WI38 (cell line): ENCODE measurements around the gene KCNK4.

Source experiments
- H3K4me3 ChIP-seq: 2 replicates; pipeline ENCODE4 v1.5.1; 2011; ENCODE audit warnings: low read depth, mild to moderate bottlenecking, control low read depth, low read length
- TF ChIP-seq, protein P1 (sequence below): IDR thresholded peaks from 2 replicates; pipeline ENCODE4 v1.5.1; 2012; ENCODE audit warnings: low read depth, mild to moderate bottlenecking, control low read depth, low read length

Gene KCNK4

DNA sequence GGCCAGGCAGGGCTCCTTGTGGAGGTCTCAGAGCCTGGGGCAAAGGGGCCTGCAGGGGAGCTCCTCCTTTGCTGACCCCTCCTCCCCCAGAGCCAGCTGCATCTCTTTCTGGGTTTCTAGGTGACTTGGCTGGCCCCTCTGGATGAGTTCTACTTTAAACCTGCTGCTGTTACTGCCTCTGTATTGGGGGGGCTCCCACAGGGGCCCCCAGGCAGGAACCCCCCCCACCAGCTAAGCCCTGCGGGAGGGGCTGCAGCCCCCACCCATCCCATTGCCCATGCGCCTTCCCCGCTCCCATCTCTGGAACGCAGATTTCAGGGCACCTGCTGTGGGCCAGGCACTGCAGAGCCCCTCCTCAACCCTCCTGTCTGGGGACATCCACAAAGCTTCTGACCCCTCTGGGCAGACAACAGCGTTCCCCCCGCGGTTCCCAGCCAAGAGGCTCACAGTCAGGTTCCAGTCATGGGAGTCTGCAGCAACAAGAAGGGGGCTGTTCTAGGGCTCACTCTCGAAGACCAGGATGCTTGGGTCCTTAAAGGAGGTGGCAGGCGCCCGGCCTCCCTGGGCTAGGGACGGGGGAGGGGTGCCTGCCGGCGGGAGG lies 40.6 kb upstream of the KCNK4 start:
- peak overlapping the region; percentile 60 for H3K4me3 ChIP-seq
- TF ChIP-seq, protein P1, sequence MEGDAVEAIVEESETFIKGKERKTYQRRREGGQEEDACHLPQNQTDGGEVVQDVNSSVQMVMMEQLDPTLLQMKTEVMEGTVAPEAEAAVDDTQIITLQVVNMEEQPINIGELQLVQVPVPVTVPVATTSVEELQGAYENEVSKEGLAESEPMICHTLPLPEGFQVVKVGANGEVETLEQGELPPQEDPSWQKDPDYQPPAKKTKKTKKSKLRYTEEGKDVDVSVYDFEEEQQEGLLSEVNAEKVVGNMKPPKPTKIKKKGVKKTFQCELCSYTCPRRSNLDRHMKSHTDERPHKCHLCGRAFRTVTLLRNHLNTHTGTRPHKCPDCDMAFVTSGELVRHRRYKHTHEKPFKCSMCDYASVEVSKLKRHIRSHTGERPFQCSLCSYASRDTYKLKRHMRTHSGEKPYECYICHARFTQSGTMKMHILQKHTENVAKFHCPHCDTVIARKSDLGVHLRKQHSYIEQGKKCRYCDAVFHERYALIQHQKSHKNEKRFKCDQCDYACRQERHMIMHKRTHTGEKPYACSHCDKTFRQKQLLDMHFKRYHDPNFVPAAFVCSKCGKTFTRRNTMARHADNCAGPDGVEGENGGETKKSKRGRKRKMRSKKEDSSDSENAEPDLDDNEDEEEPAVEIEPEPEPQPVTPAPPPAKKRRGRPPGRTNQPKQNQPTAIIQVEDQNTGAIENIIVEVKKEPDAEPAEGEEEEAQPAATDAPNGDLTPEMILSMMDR, result no peak

DNA sequence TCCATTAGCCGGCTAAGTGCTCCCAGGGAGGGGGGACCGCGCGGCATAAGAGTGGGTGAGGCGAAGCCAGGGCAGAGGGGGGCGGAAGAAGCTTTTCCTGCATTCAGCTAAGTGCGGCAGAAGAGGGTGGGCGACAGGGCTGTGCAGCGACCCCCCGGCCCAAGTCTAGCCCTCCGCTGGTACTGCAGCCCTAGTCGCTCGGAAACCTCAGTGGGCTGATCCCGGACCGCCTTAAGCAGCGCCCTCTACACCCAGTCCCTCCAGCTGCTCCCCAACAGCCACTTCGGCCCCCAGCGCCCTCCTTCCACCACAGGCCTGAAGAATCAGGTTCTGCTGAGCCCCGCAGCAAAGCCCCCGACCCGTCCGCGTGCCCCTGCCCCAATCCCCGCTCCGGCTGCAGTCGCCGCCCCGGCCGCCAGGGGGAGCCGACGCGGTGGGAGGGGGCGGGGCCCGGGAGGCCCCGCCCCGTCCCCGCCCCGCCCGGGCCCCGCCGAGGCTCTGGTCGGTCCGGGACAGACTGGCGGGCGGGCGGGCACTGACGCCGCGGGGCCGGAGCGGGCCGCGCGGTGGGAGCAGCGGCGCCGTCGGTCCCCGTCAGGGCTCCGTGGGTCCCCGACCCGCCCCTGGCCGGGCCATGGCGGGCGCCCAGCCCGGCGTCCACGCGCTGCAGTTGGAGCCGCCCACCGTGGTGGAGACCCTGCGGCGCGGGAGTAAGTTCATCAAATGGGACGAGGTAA lies 39.9 kb upstream of the KCNK4 start, which contains the start of gene PLCB3:
Gene PLCB3 (plus strand): TSS at position 515 of the 737 bp plus-strand sequence. CDS start 120 bp downstream, at position 635.
- TF ChIP-seq, protein P1, result peak; percentile 45; the same call in 1 of the 2 replicates
- H3K4me3 ChIP-seq, result peak within 1 kb of the TSS; percentile 87

DNA sequence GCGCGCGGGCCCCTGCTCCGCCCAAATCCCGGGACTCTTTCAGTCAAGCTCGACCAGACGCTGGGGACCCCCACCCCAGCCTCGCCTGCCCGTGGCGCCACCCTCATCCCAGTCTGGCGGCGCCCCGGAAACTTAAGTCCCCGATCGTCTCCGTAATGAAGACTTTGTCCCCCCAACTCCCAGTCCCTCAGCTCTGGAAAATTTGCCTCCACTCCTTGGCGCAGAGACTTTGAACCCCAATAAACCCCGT lies 39.4 kb upstream of the KCNK4 start:
- peak overlapping the region; percentile 87 for H3K4me3 ChIP-seq
- TF ChIP-seq, protein P1, result no peak

DNA sequence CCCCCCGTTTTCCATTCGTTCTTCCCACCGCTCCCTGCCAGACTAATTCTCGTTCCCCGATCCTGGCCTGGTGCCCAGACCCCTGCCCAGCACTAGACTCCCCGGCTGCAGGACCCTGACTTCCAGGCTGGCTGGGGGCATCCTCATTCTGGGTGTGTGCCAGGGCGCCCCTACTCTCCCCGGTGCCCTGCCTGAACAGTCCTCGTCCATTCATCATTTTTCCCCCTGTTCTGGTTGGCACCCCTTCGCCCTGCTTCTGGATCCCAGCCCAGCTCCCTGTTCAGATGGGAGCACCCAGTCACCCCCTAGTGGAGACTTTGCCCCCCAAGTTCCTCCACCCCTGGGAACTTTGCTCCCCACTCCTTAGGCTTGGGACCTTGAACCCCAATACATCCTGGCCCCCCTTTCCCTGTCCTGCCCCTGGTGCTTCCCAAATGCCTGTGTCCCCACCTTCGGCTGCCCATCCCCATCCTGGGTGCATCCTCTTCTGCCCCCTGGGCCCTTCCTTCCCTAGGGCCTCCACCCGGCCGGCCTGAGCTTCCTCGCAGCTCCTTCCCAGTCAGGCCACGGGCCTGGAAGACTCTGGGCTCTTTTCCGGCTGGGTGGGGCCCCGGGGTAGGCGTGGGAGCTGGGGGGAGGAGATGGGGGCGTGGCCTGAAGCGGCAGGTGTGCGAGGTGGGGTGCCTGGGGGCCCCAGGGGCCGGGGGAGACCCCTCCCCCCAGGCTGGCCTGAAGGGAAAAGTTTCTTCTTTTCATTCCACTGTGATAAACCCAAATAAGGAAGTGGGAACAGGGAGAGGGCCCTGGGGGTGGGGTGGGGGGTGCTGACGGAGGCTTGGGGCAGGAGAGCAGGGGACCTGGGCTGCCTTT lies 38.9 kb upstream of the KCNK4 start:
- peak overlapping the region; percentile 87 for H3K4me3 ChIP-seq
- TF ChIP-seq, protein P1, result peak; percentile 54

DNA sequence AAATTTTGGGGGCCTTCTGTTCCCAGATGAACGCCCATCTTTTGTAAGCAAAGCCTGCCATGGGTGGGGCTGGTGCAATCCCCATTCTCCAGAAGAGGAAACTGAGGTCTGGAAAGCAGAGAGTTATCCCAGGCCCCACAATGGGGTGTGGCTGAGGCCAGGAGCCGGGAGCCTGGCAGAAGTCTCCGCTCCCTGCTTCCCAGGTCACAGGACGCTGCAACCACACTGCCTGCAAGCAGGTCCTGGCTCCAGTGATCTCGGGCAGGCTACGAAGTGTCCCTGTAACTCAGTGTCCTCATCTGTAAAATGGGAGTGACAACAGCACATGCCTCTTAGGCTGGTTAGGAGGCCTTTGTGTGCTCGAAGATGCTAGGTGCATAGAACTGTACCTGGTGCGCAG lies 38.1 kb upstream of the KCNK4 start:
- TF ChIP-seq, protein P1, result no peak
- peak overlapping the region; percentile 87 for H3K4me3 ChIP-seq

DNA sequence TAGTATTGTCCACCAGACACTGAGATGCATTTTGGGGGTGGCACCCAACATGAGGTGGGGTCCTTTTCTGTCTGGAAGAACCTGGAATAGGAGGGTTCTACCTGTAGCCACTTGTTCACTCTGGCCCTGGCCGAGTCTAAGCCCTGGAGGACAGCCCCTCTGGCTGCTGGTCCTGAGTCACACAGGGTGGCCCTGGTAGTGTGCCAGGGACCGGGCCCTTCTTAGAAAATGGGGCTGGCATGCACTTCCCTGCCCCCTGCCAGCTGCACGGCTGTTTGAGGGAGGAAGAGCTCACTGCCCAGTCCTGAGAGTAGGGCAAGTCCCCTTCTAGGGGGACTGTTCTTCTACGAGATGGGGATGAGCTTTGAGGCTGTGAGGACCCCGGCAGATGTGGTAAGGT lies 37.6 kb upstream of the KCNK4 start:
- TF ChIP-seq, protein P1, result no peak
- H3K4me3 ChIP-seq, result no peak overlapping the region

DNA sequence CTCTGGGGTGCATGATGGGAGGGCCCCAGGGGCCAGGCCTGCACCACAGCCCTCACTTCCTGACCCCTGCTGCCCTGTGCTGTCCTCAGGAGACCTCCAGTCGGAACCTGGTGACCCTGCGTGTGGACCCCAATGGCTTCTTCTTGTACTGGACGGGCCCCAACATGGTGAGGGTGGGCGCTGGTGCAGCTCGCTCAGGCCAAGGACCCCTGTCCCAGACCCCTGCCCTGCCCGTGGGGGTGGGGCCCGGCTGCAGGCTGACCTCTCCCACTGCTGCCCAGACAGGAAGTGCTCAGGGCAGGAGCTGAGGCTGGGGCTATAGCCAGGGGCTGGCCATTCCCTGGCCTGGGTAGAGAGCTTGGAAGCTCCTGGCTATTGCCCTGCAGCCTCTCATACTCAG lies 36.8 kb upstream of the KCNK4 start:
- TF ChIP-seq, protein P1, result no peak
- H3K4me3 ChIP-seq, result no peak overlapping the region
